M059J (cell line): ENCODE data around the gene WWC2. TPM values are rescaled to one million over a fixed set of nuclear protein-coding genes. Genes with fewer than 3 reads are reported as not detected.

Experiments used
- DNase-seq: peaks from one replicate; pipeline ENCODE4 v3.0.0-alpha.2; 2012; ENCODE audit warnings: low read depth
- total RNA-seq: library from RNA; depleted of rRNA; stranded (reverse); fragments of >200 nt; shearing (Covaris generic); gene quantifications from 2 replicates; pipeline ENCODE4 v1.2.3, GENCODE V29; 2014

Gene WWC2
- total RNA-seq, 1 experiment from 2014 or later: 16.7 TPM

GRCh38 chr4:183329954-183330742, 231.1 kb downstream of the WWC2 start:
- no peak for DNase-seq

GRCh38 chr4:183330841-183331240, 231.8 kb downstream of the WWC2 start:
- DNase-seq: no peak

- DNase-seq: no peak
Measured at GRCh38 chr4:183332447-183332846, 233.4 kb downstream of the WWC2 start.

DNA sequence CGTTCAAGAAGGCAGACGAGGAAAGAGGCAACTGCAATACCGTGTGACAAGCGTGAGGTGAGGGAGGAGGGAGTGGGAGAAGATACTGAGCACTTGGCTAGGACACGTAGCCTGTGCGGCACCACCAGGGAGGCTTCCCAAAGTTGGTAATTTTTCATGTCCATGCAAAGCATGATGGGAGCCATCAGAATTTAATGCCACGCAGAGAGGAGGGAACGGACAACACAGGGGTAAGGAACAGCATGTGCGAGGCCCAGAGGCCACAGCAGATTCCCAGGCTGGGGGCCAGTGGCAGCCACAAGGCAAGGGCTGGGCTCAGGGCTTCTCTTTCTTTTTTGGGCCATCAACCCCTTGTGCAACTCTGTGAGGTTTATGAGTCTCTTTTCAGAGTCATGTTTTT, 234.1 kb downstream of the WWC2 start:
- no peak for DNase-seq

DNA sequence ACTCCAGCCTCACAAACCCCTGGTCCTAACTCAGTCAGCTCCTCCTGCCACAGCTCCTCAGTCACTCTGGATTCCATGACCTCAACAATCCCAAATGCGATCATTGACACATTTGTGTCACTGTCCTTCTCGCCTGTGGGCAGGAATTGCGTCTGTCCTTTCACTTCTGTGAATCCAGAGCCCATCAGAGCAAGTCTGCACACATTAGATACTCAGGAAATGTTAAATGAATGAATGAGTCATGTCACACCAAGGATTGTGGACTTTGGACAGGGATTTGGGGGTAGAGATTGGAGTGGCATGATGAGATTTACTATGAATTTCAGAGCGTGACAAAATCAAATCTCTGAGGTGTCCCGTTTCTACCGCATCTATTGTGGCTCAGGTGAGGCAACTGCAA, 234.9 kb downstream of the WWC2 start:
- DNase-seq: peak; percentile 67

- DNase-seq: peak; percentile 88
Measured at GRCh38 chr4:183335369-183335940, 236.4 kb downstream of the WWC2 start.

GRCh38 chr4:183337349-183337748, 238.3 kb downstream of the WWC2 start:
- DNase-seq: no peak

GRCh38 chr4:183337833-183338232, 238.8 kb downstream of the WWC2 start:
- DNase-seq: no peak

- no peak for DNase-seq
Measured at GRCh38 chr4:183342541-183343533, 243.8 kb downstream of the WWC2 start.

DNA sequence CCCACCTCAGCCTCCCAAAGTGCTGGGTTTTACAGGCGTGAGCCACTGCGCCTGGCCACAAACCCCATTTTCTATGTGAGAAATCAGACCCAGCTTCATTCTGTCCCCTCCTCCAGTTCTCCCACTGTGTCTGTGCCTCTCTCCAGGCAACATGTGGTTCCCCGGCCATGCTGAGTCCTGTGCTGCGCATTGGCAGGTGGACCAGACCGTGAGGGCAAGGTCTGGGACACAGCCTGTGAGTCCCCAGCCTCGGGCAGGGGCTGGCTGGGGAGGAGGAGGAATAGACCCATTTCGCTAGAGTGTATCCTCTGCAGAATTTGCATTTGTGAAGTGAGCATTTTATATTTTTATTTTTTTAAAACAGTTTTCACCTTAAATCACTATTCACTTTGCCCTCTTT, 244.7 kb downstream of the WWC2 start:
- DNase-seq: no peak

- no peak for DNase-seq
Measured at GRCh38 chr4:183344523-183345255, 245.6 kb downstream of the WWC2 start.

GRCh38 chr4:183345261-183345660, 246.2 kb downstream of the WWC2 start:
- no peak for DNase-seq

GRCh38 chr4:183347146-183347545, 248.1 kb downstream of the WWC2 start:
- DNase-seq: no peak

DNA sequence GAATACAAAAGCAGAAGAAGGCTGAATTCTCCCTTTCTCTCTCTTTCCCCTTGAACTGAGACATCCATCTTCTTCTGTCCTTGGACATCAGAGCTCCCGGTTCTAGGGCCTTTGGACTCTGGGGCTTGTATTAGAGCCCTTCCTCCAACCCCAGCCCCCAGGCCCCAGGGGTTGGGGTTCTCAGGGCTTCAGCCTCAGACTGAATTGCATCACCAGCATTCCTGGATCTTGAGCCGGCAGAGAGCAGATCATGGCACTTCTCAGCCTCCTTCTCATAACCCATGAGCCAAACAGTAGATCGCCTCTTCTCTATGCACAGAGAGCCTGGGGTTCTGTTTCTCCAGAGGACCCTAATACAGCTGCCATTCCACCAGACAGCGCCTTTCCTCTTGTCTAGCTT, 248.5 kb downstream of the WWC2 start:
- DNase-seq: peak; percentile 17

GRCh38 chr4:183348136-183348535, 249.1 kb downstream of the WWC2 start:
- no peak for DNase-seq

DNA sequence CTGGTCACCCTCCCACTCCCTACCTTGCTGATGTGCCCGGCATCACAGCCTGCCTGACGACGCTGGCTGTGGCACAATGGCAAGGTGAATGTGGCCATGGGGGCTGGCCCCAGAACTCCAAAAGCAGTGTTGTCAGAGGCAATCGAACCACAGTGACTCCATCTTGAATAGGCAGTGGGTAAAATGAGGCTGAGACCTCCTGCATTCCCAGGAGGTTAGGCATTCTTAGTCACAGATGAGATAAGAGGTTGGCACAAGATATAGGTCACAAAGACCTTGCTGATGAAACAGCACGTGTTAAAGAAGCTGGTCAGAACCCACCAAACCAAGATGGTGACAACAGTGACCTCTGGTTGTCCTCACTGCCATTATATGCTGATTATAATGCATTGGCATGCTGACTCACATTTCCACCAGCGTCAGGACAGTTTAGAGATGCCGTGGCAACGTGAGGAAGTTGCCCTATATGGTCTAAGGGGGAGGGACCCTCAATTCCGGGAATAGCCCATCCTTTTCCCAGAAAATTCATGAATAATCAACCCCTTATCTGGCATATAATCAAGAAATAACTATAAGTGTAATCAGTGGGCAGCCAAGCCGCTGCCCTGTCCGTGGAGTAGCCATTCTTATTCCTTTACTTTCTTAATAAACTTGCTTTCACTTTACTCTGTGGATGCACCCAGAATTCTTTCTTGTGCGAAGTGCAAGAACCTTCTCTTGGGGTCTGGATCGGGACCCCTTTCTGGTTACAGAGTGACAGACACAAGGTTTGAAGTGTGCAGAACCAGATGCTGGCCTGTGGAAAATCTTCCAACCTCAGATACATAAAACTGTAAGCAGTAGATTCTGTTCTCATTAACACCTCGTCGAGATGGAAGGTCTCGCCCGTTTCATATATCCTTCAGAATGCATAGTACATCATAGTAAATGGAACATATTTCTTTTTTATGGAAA, 249.9 kb downstream of the WWC2 start:
- DNase-seq: peak; percentile 99

DNA sequence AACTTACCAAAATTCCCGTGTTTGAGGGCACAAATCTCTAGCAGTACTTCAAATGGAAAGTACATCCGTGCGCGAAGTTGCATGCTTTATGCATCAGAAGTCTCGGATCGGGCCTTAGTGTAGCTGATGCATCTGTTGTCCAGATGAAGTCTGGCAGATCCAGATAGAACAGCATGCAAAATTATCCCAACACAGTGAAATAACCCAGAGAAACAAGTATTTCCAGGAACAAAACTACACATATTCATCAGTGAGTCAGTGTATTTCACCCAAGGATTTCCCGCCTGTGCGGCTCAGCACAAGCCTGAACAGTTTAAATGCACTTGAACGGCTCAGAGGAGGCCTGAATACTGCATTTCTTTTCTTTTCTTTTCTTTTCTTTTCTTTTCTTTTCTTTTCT, 250.6 kb downstream of the WWC2 start:
- DNase-seq: peak; percentile 71

- no peak for DNase-seq
Measured at GRCh38 chr4:183350317-183351071, 251.4 kb downstream of the WWC2 start.

DNA sequence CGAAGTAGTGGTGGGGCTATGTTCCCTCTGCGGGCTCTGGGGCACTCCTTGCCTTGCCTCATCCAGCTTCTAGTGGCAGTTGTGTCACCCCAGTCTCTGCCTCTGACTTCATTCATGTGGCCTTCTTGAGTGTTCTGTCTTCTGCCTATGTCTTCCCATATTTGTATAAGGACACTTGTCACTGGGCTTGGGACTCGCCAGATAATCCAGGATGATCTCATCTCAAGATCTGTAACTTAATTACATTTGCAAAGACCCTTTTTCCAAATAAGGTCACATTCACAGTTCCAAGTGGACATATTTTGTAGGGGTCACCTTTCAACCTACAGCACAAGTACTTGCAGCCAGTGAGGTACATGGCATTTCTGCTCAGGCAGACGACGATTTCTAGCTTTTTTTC, 253.5 kb downstream of the WWC2 start:
- no peak for DNase-seq

GRCh38 chr4:183353557-183353956, 254.5 kb downstream of the WWC2 start:
- DNase-seq: no peak
